Right ventricle myocardium inferior (tissue), 1 donor: ENCODE measurements around the gene UBE3C. TPM values are rescaled to one million over a fixed set of nuclear protein-coding genes. Genes with fewer than 3 reads are reported as not detected.
"Not testable (repeated sequence)": the region's sequence is repeated elsewhere in the genome, so short reads cannot be mapped to it uniquely, and the experiment has no call there.

Experiments
- ATAC-seq: fragments of 200-7000 bp; cut with Tn5 transposase; one replicate; pipeline ENCODE4 v1.9.1; 2020; ENCODE audit warnings: mild to moderate bottlenecking, moderate library complexity
- DNase-seq: peaks from one replicate; pipeline ENCODE4 v3.0.0; 2021; ENCODE audit errors: missing footprints
- intact Hi-C: fragments of 100-400 bp; cut with DNase I; formaldehyde crosslinking; loops from one replicate; pipeline ENCODE4 v1.11.0; 2022
- long read RNA-seq: library from polyadenylated mRNA; unstranded; transcript quantifications from one replicate; pipeline ENCODE4 v2.0.0, GENCODE V29; 2021
- total RNA-seq: library from RNA; stranded (reverse); fragmentation: NEBNext Ultra II Directional; extraction: Animal tissue kit (Norgen Biotek cat#: 25700); gene quantifications from one replicate; pipeline ENCODE4 v1.2.1, GENCODE V29; 2021
- donor health status: DM: no; HTN: yes; CAD: no; lungs with severe emphysema.

UBE3C gene
- total RNA-seq = 49.7 TPM
- long read RNA-seq, full-length matches to known transcripts = 26 of 32 reads
- long read RNA-seq, partial matches to known transcripts = 2 of 32 reads
- long read RNA-seq, other reads (novel, unspliced or antisense) = 4 of 32 reads

DNA sequence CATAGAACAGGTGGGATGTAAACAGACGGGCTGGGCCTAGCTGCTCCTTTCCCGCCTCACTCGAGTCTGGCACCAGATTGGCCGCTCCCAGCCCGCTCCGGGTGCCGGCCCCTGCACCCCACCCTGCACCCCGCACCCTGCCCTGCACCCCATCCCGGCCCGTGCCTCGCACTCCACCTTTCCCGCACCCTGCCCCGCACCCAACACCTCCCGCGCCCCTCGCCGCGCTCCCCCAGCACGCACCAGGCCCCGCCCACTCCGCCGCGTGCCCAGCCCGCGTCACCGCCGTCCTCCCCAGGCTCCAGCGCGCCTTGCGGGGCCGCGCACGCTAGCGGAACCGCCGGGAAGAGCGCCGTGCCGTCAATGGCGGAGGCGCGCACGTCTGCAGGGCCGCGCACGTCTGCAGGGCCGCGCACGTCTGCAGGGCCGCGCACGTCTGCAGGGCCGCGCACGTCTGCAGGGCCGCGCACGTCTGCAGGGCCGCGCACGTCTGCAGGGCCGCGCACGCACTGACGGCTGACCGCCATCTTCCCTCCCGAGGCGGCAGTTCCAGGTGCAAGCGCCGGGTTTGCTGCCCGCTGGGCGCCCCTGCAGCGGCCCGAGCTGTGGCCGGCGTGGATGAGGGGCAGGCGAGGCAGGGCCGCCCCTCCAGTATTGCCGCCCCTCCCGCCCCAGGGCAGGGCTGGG, at the start of gene UBE3C:
Gene UBE3C (plus strand): TSS at position 503 of the 687 bp plus-strand sequence. CDS start 347 bp downstream, outside the sequence.
- peak; percentile 95 for DNase-seq
- intact Hi-C loops = no loop called here
- ATAC-seq = peak; percentile 97

DNA sequence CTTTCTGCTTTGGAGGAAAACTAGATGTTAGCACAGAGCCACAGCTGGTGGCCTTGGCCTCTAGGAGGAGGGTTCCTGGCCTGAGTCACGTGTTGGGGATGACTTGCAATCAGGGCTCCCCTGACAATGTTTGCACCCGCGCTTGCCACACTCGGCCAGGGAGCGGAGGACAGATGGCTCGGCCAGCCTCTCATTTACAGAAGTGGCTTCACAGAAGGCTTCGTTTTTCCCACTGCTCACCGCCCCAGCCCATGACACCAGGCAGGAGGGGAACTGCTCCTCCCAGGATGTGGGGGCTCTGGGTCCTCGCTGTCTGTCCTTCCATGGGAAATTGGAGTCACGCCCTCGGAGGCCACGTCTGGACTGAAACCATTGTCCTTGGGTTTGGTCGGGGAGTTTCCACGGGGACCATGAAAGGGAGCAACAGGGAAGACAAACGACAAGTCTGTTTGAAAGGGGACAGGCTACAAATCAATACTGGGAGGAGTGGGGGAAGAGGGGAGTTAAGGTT, 49.6 kb upstream of the UBE3C start:
- DNase-seq (no peak), ATAC-seq (no peak)
- intact Hi-C loops = no loop called here

GRCh38 chr7:157090485-157091165, 48.1 kb upstream of the UBE3C start:
- intact Hi-C loops = no loop called here
- DNase-seq (no peak), ATAC-seq (no peak)

DNA sequence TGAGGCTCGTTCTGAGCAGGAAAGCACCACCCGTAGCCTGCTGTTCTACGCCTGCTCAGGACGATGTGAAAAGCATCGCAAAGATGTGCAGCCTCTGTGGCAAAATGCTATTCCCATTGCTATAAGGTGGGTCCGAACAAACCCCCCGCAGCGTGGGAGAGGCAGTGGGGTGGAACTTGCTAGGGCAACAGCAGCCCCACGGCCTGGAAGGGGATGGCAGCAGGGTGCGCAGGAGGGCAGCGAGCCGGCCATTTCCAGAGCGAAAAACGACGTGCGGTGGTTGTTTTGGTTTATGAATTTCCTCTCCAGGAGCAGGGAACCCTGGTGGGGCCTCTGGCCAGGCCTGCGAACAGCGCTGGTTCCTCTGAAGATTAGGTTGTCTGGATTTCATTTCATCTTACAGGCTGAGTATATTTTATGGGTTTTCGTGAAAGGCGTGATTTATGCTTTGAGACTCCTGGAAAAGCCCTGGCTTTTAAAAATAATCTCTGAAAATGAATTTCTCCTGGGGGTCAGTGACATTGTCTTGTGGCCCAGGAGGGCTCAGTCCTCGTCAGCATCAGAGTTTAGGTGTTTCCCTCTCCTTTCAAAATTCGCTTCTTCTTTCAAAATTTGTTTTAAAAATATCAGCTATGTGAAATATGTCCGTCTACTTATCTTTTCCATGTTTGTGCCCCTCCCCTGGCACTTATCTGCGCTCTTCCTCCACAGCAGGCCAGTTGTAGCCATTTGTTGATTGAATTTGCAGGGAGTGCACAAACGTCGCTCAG, 42.3 kb upstream of the UBE3C start:
- intact Hi-C loops = no loop called here
- ATAC-seq = no peak
- no peak for DNase-seq

DNA sequence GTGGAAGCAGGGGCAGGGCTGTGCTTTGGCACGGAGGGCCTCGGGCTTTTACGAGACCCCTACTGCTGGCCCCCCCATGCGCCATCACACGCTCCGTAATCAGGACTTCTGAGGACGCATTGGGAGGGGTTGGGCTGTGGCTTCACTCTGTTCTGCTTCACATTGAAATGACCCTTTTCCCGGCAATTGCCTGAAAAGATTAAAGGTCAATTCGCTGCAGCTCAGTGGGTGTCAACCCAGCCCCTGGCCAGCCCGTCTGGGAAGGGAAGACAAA, 41.7 kb upstream of the UBE3C start:
- intact Hi-C loops = no loop called here
- no peak for DNase-seq
- no peak for ATAC-seq

GRCh38 chr7:157097569-157097968, 41.2 kb upstream of the UBE3C start:
- DNase-seq (no peak), ATAC-seq (no peak)
- intact Hi-C loops = no loop called here

DNA sequence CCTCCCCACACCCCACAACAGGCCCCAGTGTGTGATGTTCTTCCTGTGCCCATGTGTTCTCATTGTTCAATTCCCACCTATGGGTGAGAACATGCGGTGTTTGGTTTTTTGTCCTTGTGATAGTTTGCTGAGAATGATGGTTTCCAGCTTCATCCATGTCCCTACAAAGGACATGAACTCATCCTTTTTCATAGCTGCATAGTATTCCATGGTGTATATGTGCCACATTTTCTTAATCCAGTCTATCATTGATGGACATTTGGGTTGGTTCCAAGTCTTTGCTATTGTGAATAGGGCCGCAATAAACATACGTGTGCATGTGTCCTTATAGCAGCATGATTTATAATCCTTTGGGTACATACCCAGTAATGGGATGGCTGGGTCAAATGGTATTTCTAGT, 38.7 kb upstream of the UBE3C start:
- intact Hi-C loops, ATAC-seq, DNase-seq: not testable (repeated sequence)

DNA sequence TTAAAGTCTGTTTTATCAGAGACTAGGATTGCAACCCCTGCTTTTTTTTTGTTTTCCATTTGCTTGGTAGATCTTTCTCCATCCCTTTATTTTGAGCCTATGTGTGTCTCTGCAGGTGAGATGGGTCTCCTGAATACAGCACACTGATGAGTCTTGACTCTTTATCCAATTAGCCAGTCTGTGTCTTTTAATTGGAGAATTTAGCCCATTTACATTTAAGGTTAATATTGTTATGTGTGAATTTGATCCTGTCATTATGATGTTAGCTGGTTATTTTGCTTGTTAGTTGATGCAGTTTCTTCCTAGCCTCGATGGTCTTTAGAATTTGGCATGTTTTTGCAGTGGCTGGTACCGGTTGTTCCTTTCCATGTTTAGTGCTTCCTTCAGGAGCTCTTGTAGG, 35.1 kb upstream of the UBE3C start:
- DNase-seq, ATAC-seq, intact Hi-C loops: not testable (repeated sequence)

- DNase-seq (no peak), ATAC-seq (no peak)
- intact Hi-C loops = no loop called here
Measured at GRCh38 chr7:157111311-157111710, 27.4 kb upstream of the UBE3C start.

DNA sequence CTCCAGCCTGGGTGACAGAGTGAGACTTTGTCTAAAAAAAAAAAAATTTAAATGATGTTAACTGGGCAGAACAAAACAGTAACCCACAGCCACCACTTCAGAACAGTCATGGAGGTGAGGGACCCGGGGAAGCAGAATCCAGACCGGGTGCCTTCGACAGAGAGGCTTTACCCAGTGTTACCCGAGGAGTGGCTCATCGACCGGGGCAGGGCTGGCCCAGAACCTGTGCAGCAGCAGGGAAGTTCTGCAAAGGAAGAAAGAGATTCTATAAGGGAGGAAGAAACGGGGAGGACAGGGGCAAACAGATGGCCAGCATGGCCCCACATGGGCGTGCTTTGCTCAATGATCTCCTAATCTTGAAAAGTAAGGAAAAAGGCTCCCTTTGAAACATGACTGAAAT, 26.0 kb upstream of the UBE3C start:
- ATAC-seq (no peak), DNase-seq (no peak)
- intact Hi-C loops = no loop called here

GRCh38 chr7:157113607-157114006, 25.1 kb upstream of the UBE3C start:
- intact Hi-C loops = no loop called here
- ATAC-seq = no peak
- DNase-seq = no peak

DNA sequence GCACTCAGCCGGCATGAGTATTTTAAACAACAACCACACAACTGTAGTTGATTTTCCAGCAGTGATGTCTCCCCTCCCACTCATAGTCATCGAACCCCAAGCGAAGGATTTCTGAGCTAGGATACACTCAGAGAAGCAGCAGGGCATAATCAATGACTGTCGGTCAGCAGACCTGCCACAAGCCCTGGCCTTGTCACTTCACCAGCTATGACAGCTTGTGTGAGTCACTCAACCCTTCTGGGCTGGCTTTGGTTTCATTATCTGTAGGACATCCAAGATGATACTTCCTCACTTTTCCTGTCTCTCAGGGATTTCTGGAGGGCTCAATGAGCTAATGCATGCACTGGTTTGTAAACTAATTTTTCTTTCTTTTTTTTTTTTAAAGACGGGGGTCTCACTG, 22.0 kb upstream of the UBE3C start:
- intact Hi-C loops = no loop called here
- DNase-seq (no peak), ATAC-seq (no peak)

GRCh38 chr7:157117796-157118195, 20.9 kb upstream of the UBE3C start:
- no peak for DNase-seq
- intact Hi-C loops = no loop called here
- ATAC-seq = no peak

DNA sequence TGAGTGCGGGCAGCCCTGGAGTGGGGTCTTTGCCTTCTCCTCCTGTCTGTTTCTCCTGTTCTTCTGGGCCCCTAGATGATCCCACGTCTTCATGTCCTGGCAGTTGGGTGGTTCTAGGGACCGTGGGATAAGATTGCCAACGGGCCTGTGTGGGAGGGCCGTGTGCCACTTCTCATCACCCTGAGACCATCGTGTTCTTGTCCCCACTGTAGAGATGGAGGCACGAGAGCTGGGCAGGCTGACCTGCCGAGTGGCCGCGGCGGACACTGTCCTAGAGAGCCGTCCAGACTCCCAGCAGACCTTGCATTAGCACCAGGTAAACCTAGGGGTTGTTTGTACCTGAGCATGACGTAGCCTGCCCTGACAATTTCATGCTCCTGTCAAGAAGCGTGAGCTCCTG, 18.5 kb upstream of the UBE3C start:
- intact Hi-C loops = no loop called here
- no peak for DNase-seq
- no peak for ATAC-seq

GRCh38 chr7:157121184-157121715, 17.5 kb upstream of the UBE3C start:
- DNase-seq (no peak), ATAC-seq (no peak)
- intact Hi-C loops = no loop called here

DNA sequence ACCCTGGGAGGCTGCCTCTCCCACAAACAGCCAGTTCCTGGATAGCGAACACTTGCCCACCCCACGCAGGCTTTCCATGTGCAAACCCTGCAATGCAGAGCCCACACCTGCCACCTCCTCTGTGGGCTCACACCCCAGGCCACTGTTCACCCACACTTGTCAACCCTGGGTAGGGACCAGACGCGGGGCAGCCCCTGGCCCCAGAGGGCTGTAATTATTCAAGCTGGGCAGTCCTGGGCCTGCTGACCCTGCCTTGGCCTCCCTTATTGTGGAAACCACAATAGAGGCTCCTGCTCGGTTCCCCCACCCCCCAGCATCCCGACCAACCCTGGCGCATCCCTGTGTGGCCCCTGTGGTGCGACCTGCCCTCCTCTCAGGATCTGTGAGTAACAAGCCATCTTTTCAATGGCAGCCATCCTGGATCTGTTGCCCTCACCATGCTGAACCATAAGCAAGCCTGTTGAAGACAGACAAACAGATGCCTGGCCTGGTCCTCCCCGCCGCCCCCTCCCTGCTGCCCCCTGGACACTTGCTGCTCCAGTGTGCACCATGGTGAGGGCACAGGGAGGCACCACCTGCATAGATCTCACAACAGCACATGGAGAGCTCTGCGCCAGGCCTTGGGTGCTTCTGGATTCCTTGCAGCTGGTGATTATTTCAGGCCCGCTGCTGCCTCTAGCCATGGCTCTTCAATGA, 15.8 kb upstream of the UBE3C start:
- no peak for DNase-seq
- no peak for ATAC-seq
- intact Hi-C loops = no loop called here

DNA sequence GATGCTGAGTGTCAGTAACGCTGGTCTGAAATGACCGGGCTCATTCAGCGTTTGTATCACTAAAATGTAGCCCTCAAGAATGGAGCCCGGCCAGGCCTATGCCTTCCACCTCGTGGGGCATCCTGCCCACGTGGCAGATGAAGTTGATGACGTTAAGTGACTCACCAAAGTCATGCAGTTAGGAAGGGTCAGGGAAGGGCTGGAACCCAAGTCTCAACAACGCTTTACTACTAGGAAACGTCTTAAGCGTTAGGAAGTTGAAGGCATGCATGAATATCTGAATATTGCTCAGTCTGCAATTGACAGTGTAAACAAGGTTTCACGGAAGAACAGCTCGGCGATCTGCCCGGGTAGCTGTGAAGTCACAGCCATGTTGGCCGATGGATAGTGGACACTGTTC, 14.0 kb upstream of the UBE3C start:
- intact Hi-C loops = no loop called here
- ATAC-seq = no peak
- no peak for DNase-seq

GRCh38 chr7:157125376-157126223, 13.1 kb upstream of the UBE3C start:
- ATAC-seq = no peak
- DNase-seq = no peak
- intact Hi-C loops = no loop called here
